BLaER1 treated with 17β-estradiol and CSF1 and Interleukin-3, amounts not matched to agents 10 nM and 100 nM (cell line): Measurements from ENCODE around the gene TMEM35B.
A peak's percentile ranks its signal among the peaks of the same experiment; 100 is the strongest.

ENCODE experiments used
- H3K27ac ChIP-seq, 11 experiments: shearing (Covaris generic); formaldehyde crosslinking; 2 replicates each; pipeline ENCODE4 v1.8.1; 2022
- H3K27me3 ChIP-seq, 11 experiments: shearing (Covaris generic); formaldehyde crosslinking; 2 replicates each; pipeline ENCODE4 v1.8.1; 2022
- H3K36me3 ChIP-seq, 11 experiments: shearing (Covaris generic); formaldehyde crosslinking; 2 replicates each; pipeline ENCODE4 v1.8.1; 2022
- H3K4me1 ChIP-seq, 10 experiments: shearing (Covaris generic); formaldehyde crosslinking; 2 replicates each; pipeline ENCODE4 v1.8.1; 2022
- H3K4me2 ChIP-seq, 11 experiments: shearing (Covaris generic); formaldehyde crosslinking; 2 replicates each; pipeline ENCODE4 v1.8.1; 2022
- H3K4me3 ChIP-seq, 10 experiments: shearing (Covaris generic); formaldehyde crosslinking; 2 replicates each; pipeline ENCODE4 v1.8.1; 2022
- H3K9ac ChIP-seq, 11 experiments: shearing (Covaris generic); formaldehyde crosslinking; 2 replicates each; pipeline ENCODE4 v1.8.1; 2022
- H3K9me3 ChIP-seq, 11 experiments: shearing (Covaris generic); formaldehyde crosslinking; replicated peaks in 1 of 11; 2 replicates each; pipeline ENCODE4 v1.8.1; 2022
- H4K20me1 ChIP-seq, 11 experiments: shearing (Covaris generic); formaldehyde crosslinking; 2 replicates each; pipeline ENCODE4 v1.8.1; 2022
- Cebpa-rat ChIP-seq, 11 experiments: shearing (Covaris generic); IDR thresholded peaks; 2 replicates each; pipeline ENCODE4 v1.8.1; 2022

The TMEM35B gene

GRCh38 chr1:34984793-34985608 is at the start of gene TMEM35B:
Gene TMEM35B, minus strand, starts transcription at chr1:34985347. Its CDS starts 42 bp downstream, at chr1:34985305.
- H3K9me3 ChIP-seq = no peaks in the 10 kb centered on the region
- no peaks in the 10 kb centered on the region for H3K27me3 ChIP-seq
- peaks cover 10 to 45% (median 35%) of the 10 kb centered on the region in 11 experiments for H3K36me3 ChIP-seq
- peak within 1 kb of the TSS; percentile 84 to 96 (median 93) for H3K27ac ChIP-seq
- peak within 1 kb of the TSS; percentile 91 to 100 (median 97) for H3K4me2 ChIP-seq
- peak within 1 kb of the TSS; percentile 72 to 90 (median 86) for H3K4me3 ChIP-seq
- H3K4me1 ChIP-seq = peaks cover 41 to 61% (median 49%) of the 10 kb centered on the region in 10 experiments
- H3K9ac ChIP-seq = peak within 1 kb of the TSS; percentile 90 to 96 (median 94)
- TF ChIP-seq Cebpa-rat (IDR thresholded peaks at IDR 0.05) = no peak
- H4K20me1 ChIP-seq = peaks cover 0 to 5% (median 0%) of the 10 kb centered on the region in 11 experiments; a peak in 5 of 22 replicates

GRCh38 chr1:35033346-35033745 is 48.2 kb upstream of the TMEM35B start:
- Histone ChIP-seq H3K27me3 (no peaks in the 10 kb centered on the region), H3K4me1 (peaks cover 11 to 19% (median 16%) of the 10 kb centered on the region in 10 experiments), H3K4me2 (no peak overlapping the region), H3K27ac (no peak overlapping the region), H3K4me3 (no peak overlapping the region; a peak in 1 of 20 replicates), H4K20me1 (no peaks in the 10 kb centered on the region), H3K9me3 (peaks cover 19 to 28% (median 26%) of the 10 kb centered on the region in 11 experiments), H3K9ac (no peak overlapping the region), H3K36me3 (peaks cover 0 to 6% (median 0%) of the 10 kb centered on the region in 11 experiments; a peak in 4 of 22 replicates)
- TF ChIP-seq Cebpa-rat (IDR thresholded peaks at IDR 0.05) = no peak

- peaks cover 0 to 10% (median 0%) of the 10 kb centered on the region in 11 experiments; a peak in 3 of 22 replicates for H4K20me1 ChIP-seq
- H3K9ac ChIP-seq = no peak overlapping the region
- H3K36me3 ChIP-seq = peaks cover 7 to 16% (median 9%) of the 10 kb centered on the region in 11 experiments; a peak in 21 of 22 replicates
- no peak for TF ChIP-seq Cebpa-rat (IDR thresholded peaks at IDR 0.05)
- no peak overlapping the region; a peak in 1 of 22 replicates for H3K27ac ChIP-seq
- H3K4me3 ChIP-seq = peak overlapping the region; percentile 74 to 87 (median 80)
- H3K9me3 ChIP-seq = peaks cover 19 to 28% (median 26%) of the 10 kb centered on the region in 11 experiments
- H3K4me2 ChIP-seq = peak overlapping the region in 9 of 11 experiments; percentile 5 to 98 (median 87); a peak in 8 of 22 replicates
- no peaks in the 10 kb centered on the region for H3K27me3 ChIP-seq
- H3K4me1 ChIP-seq = peaks cover 11 to 19% (median 16%) of the 10 kb centered on the region in 10 experiments
These were observed 47.2 kb upstream of the TMEM35B start for GRCh38 chr1:35032384-35032739.

- Histone ChIP-seq H3K9me3 (peaks cover 19 to 28% (median 26%) of the 10 kb centered on the region in 11 experiments), H3K4me2 (peak overlapping the region; percentile 79 to 98 (median 90)), H3K4me3 (peak overlapping the region; percentile 74 to 87 (median 80)), H3K27me3 (no peaks in the 10 kb centered on the region), H3K9ac (peak overlapping the region; percentile 74 to 94 (median 84)), H3K4me1 (peaks cover 11 to 19% (median 16%) of the 10 kb centered on the region in 10 experiments), H3K36me3 (peaks cover 19 to 28% (median 23%) of the 10 kb centered on the region in 11 experiments), H3K27ac (peak overlapping the region; percentile 69 to 94 (median 84)), H4K20me1 (peaks cover 0 to 24% (median 0%) of the 10 kb centered on the region in 11 experiments; a peak in 4 of 22 replicates)
- TF ChIP-seq Cebpa-rat (IDR thresholded peaks at IDR 0.05) = no peak
These were observed 45.8 kb upstream of the TMEM35B start for GRCh38 chr1:35030756-35031446.

GRCh38 chr1:35030338-35030737 is 45.2 kb upstream of the TMEM35B start:
- H3K4me2 ChIP-seq = peak overlapping the region; percentile 79 to 98 (median 90)
- peaks cover 19 to 28% (median 26%) of the 10 kb centered on the region in 11 experiments for H3K9me3 ChIP-seq
- TF ChIP-seq Cebpa-rat (IDR thresholded peaks at IDR 0.05) = no peak
- H3K4me1 ChIP-seq = peaks cover 11 to 19% (median 16%) of the 10 kb centered on the region in 10 experiments
- no peaks in the 10 kb centered on the region for H3K27me3 ChIP-seq
- peak overlapping the region; percentile 69 to 94 (median 84); a peak in 19 of 22 replicates for H3K27ac ChIP-seq
- H3K36me3 ChIP-seq = peaks cover 22 to 34% (median 27%) of the 10 kb centered on the region in 11 experiments
- peaks cover 0 to 30% (median 0%) of the 10 kb centered on the region in 11 experiments; a peak in 4 of 22 replicates for H4K20me1 ChIP-seq
- H3K9ac ChIP-seq = peak overlapping the region; percentile 74 to 94 (median 84)
- peak overlapping the region; percentile 74 to 87 (median 80) for H3K4me3 ChIP-seq

- H3K9ac ChIP-seq = peak overlapping the region; percentile 74 to 94 (median 84); a peak in 16 of 22 replicates
- H3K4me3 ChIP-seq = peak overlapping the region; percentile 74 to 87 (median 80); a peak in 19 of 20 replicates
- peaks cover 25 to 39% (median 31%) of the 10 kb centered on the region in 11 experiments for H3K36me3 ChIP-seq
- H4K20me1 ChIP-seq = peaks cover 0 to 36% (median 0%) of the 10 kb centered on the region in 11 experiments; a peak in 6 of 22 replicates
- H3K4me1 ChIP-seq = peaks cover 11 to 19% (median 16%) of the 10 kb centered on the region in 10 experiments
- peak overlapping the region; percentile 79 to 98 (median 90) for H3K4me2 ChIP-seq
- no peaks in the 10 kb centered on the region for H3K27me3 ChIP-seq
- H3K9me3 ChIP-seq = peaks cover 19 to 28% (median 26%) of the 10 kb centered on the region in 11 experiments
- no peak for TF ChIP-seq Cebpa-rat (IDR thresholded peaks at IDR 0.05)
- H3K27ac ChIP-seq = peak overlapping the region in 7 of 11 experiments; percentile 80 to 94 (median 87); a peak in 11 of 22 replicates
These were observed 44.6 kb upstream of the TMEM35B start for GRCh38 chr1:35029761-35030160.

GRCh38 chr1:35016406-35016805 is 31.3 kb upstream of the TMEM35B start:
- Histone ChIP-seq H3K4me1 (peaks cover 0 to 4% (median 0%) of the 10 kb centered on the region in 10 experiments; a peak in 4 of 20 replicates), H3K36me3 (peaks cover 28 to 98% (median 61%) of the 10 kb centered on the region in 11 experiments), H3K27ac (no peak overlapping the region), H4K20me1 (peaks cover 0 to 26% (median 0%) of the 10 kb centered on the region in 11 experiments; a peak in 5 of 22 replicates), H3K4me3 (no peak overlapping the region), H3K9ac (no peak overlapping the region), H3K9me3 (no peaks in the 10 kb centered on the region), H3K27me3 (no peaks in the 10 kb centered on the region), H3K4me2 (no peak overlapping the region)
- no peak for TF ChIP-seq Cebpa-rat (IDR thresholded peaks at IDR 0.05)

GRCh38 chr1:35014486-35014885 is 29.3 kb upstream of the TMEM35B start:
- Histone ChIP-seq H3K4me1 (peaks cover 0 to 4% (median 0%) of the 10 kb centered on the region in 10 experiments; a peak in 4 of 20 replicates), H3K27ac (no peak overlapping the region), H3K27me3 (no peaks in the 10 kb centered on the region), H3K4me3 (no peak overlapping the region), H3K36me3 (peaks cover 44 to 100% (median 73%) of the 10 kb centered on the region in 11 experiments), H3K9ac (no peak overlapping the region), H3K4me2 (no peak overlapping the region), H4K20me1 (peaks cover 0 to 18% (median 0%) of the 10 kb centered on the region in 11 experiments; a peak in 4 of 22 replicates), H3K9me3 (no peaks in the 10 kb centered on the region)
- no peak for TF ChIP-seq Cebpa-rat (IDR thresholded peaks at IDR 0.05)
